Kidney (tissue), 14 donors: ENCODE data around the gene CACNG1. TPM values are rescaled to one million over a fixed set of nuclear protein-coding genes. Genes with fewer than 3 reads are reported as not detected.

Experiments
- DNase-seq, 5 donors: peaks; one replicate each; pipeline ENCODE4 v3.0.0-alpha.2; 2013 to 2020
- FAIRE-seq: peaks from 2 replicates; lab custom pipeline; 2012; peaks lifted over from hg19 to GRCh38; lab: Jason Lieb, UNC
- H3K27ac ChIP-seq, 2 donors: one replicate each; pipeline ENCODE4 v1.7.0; 2013; ENCODE audit warnings: low read depth in 2 of 2, low read length in 2 of 2, inconsistent platforms in 1 of 2
- H3K27me3 ChIP-seq: one replicate; pipeline ENCODE4 v1.7.1; 2013; ENCODE audit warnings: low read length, inconsistent platforms; ENCODE audit not compliant: control insufficient read depth, insufficient read depth
- H3K36me3 ChIP-seq, 3 donors: one replicate each; pipeline versions ENCODE4 v1.7.0 to v1.7.1; 2013; ENCODE audit warnings: low read length in 3 of 3, control low read depth in 1 of 3, inconsistent platforms in 1 of 3; ENCODE audit not compliant: insufficient read depth in 3 of 3, control insufficient read depth in 2 of 3
- H3K4me1 ChIP-seq, 3 donors: one replicate each; pipeline versions ENCODE4 v1.7.0 to v1.7.1; 2013; ENCODE audit warnings: low read length in 3 of 3, inconsistent platforms in 1 of 3, low read depth in 1 of 3; ENCODE audit not compliant: control insufficient read depth in 2 of 3, insufficient read depth in 2 of 3
- H3K4me3 ChIP-seq, 3 donors: one replicate each; pipeline versions ENCODE4 v1.7.0 to v1.8.1; 2013; ENCODE audit warnings: low read length in 3 of 3, control low read depth in 1 of 3, inconsistent platforms in 1 of 3
- H3K9ac ChIP-seq, 3 donors: one replicate each; pipeline versions ENCODE4 v1.7.0 to v1.7.1; 2013; ENCODE audit warnings: low read length in 3 of 3, control low read depth in 1 of 3, inconsistent platforms in 1 of 3
- H3K9me3 ChIP-seq, 3 donors: one replicate each; pipeline versions ENCODE4 v1.7.0 to v1.7.1; 2013; ENCODE audit warnings: low read length in 3 of 3, control low read depth in 1 of 3, inconsistent platforms in 1 of 3; ENCODE audit not compliant: control insufficient read depth in 2 of 3, insufficient read depth in 1 of 3
- intact Hi-C: fragments of 100-400 bp; cut with DNase I; formaldehyde crosslinking; loops from one replicate; pipeline ENCODE4 v1.11.1; 2022
- polyA plus RNA-seq: library from polyadenylated mRNA; stranded (reverse); fragments of 350-450 nt; fragmentation: Illumina TruSeq; extraction: RNeasy Lipid Tissue Mini Kit (QIAGEN cat#74804); gene quantifications from one replicate; pipeline ENCODE4 v1.2.3, GENCODE V29; 2014; ENCODE audit warnings: low read depth, low replicate concordance; ENCODE audit not compliant: insufficient read depth
- total RNA-seq: library from RNA; stranded (reverse); fragmentation: NEBNext Ultra II Directional; extraction: Animal tissue kit (Norgen Biotek cat#: 25700); gene quantifications from one replicate; pipeline ENCODE4 v1.2.1, GENCODE V29; 2021
- TF ChIP-seq, protein P1 (sequence below): IDR thresholded peaks from 3 replicates; pipeline ENCODE4 v1.5.1; 2012; ENCODE audit warnings: mild to moderate bottlenecking, moderate library complexity, borderline replicate concordance; ENCODE audit not compliant: insufficient read depth; ENCODE audit errors: extremely low read depth
- donor health status: control.
- donor health status: control.
- donor health status: control.
- donor health status: control.
- donor health status: control.
- donor health status: DM: yes; HTN: yes; CAD: no.
- donor health status: Normal renal cell carcinoma (clear cell type).

Gene CACNG1
- total and polyA plus RNA-seq, 2 donors from 2014 or later: not detected

DNA sequence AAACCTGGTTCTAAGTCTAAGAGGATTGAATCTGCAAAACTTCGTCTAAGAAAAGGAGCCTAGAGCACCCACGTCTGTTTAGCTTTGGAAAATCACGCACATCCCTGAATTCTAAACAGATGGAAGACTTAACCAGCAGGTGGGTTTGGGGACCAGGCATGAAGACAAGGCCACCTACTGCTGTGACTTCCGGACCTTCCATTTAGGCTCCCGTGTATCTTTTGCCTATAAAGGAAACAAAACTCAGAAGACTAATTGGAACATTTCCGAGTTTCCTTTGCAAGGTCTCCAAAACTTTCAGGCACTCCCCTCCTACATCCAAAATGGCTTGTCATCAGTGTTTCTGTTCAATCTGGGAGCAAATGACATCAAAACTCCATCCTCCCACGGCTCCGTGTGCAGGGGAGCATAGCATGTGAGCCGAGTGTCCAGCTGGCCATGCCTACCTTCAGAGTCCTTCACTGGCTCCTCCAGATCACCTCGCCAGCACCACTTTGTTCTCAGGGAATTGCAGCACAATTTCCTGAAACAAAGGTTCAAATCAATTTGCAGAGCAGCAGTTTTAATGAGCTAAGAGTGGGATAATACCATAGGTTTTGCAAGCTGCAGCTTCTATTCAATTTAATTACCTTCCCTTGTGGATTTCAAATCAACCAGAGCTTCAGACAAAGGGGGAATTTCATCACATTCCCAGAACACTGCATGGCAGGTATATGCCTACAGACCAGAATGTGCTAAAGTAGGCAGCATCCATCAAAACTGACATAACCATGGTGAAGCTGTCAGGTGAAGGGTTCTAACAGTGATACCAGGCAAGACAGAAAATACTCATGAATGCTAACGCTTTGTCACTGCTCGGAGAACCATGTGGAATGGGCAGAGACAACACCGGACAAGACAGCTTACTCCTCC lies 23.5 kb downstream of the CACNG1 start:
- no peak for FAIRE-seq
- intact Hi-C loops: no loop called here

DNA sequence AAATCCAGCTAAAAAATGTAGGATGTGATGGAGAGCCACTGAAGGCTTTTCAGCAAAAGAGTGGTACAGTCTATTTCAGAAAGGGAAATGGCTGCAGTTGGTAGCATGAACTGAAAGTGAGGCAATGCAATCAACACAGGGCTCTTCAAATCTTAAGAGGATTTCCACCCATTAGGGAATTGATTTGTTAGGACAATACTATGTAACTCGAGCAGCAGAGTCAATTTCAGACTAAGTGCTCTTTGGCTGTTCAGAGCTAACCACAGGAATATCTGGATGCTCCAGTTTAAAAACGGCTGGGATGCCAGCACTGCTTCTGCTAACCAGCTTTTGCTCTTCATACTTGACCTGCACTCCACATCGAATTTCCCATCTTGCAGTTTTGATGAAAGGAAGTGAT lies 24.6 kb downstream of the CACNG1 start:
- no peaks in the 10 kb centered on the region for H3K4me1 ChIP-seq
- intact Hi-C loops: no loop called here
- H3K36me3 ChIP-seq: no peaks in the 10 kb centered on the region
- no peak overlapping the region for H3K4me3 ChIP-seq
- H3K27me3 ChIP-seq: no peaks in the 10 kb centered on the region
- H3K9ac ChIP-seq: no peak overlapping the region
- no peak for DNase-seq
- no peak for FAIRE-seq
- H3K27ac ChIP-seq: no peak overlapping the region
- TF ChIP-seq, protein P1, sequence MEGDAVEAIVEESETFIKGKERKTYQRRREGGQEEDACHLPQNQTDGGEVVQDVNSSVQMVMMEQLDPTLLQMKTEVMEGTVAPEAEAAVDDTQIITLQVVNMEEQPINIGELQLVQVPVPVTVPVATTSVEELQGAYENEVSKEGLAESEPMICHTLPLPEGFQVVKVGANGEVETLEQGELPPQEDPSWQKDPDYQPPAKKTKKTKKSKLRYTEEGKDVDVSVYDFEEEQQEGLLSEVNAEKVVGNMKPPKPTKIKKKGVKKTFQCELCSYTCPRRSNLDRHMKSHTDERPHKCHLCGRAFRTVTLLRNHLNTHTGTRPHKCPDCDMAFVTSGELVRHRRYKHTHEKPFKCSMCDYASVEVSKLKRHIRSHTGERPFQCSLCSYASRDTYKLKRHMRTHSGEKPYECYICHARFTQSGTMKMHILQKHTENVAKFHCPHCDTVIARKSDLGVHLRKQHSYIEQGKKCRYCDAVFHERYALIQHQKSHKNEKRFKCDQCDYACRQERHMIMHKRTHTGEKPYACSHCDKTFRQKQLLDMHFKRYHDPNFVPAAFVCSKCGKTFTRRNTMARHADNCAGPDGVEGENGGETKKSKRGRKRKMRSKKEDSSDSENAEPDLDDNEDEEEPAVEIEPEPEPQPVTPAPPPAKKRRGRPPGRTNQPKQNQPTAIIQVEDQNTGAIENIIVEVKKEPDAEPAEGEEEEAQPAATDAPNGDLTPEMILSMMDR: no peak
- no peaks in the 10 kb centered on the region for H3K9me3 ChIP-seq

More for the DNA sequence above, 23.5 kb downstream of the CACNG1 start:
- Histone ChIP-seq H3K27ac (no peak overlapping the region), H3K27me3 (no peaks in the 10 kb centered on the region), H3K9me3 (no peaks in the 10 kb centered on the region), H3K9ac (no peak overlapping the region), H3K4me1 (peaks cover 0 to 2% (median 0%) of the 10 kb centered on the region in 3 donors), H3K4me3 (no peak overlapping the region), H3K36me3 (no peaks in the 10 kb centered on the region)
- TF ChIP-seq, protein P1: no peak
- peak in 3 of 5 donors; percentile 60 to 71 (median 69) for DNase-seq

DNA sequence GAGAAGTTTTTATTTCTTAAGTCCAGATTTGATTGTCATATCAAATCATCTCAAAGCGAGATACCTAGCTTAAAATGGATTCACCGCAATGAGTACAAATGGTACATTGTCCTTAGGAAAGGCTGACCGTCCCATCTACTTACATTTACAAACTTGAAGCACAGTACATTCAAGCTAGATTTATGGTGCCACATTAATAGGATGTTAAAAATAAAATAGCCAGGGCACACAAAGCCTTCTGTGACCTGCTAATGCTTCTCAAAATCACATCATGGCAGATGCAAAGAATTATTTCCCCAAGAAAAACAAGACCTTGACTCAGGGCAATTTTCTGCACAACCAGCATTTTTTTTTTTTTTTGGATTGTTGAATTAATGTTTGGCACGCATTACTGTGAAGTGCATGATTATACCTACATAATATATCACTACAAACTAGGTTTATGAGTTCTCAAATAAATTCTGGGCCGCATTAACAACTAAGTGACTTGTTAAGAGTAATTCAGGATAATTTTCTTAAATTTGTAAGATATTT lies 25.3 kb downstream of the CACNG1 start:
- Histone ChIP-seq H3K27me3 (no peaks in the 10 kb centered on the region), H3K9me3 (no peaks in the 10 kb centered on the region), H3K9ac (no peak overlapping the region), H3K4me3 (no peak overlapping the region), H3K27ac (no peak overlapping the region), H3K4me1 (no peaks in the 10 kb centered on the region), H3K36me3 (no peaks in the 10 kb centered on the region)
- FAIRE-seq (no peak), DNase-seq (no peak)
- intact Hi-C loops: no loop called here
- TF ChIP-seq, protein P1: no peak
